Type B pancreatic cell (in vitro differentiated cells): Measurements from ENCODE around the gene HS3ST3A1. TPM values are rescaled to one million over a fixed set of nuclear protein-coding genes. Genes with fewer than 3 reads are reported as not detected.
A peak's percentile ranks its signal among the peaks of the same experiment; 100 is the strongest.

ENCODE experiments used
- DNase-seq: peaks from one replicate; pipeline ENCODE4 v3.0.0; 2021; ENCODE audit warnings: mixed read lengths; ENCODE audit not compliant: unreplicated experiment; ENCODE audit errors: extremely low spot score
- H3K27ac Mint-ChIP-seq: 2 replicates; pipeline ENCODE4 v1.8.0; 2021; ENCODE audit warnings: mild to moderate bottlenecking, mixed read lengths
- H3K27me3 Mint-ChIP-seq: 2 replicates; pipeline ENCODE4 v1.8.0; 2021; ENCODE audit warnings: mixed read lengths
- H3K36me3 Mint-ChIP-seq: 2 replicates; pipeline ENCODE4 v1.8.0; 2021; ENCODE audit warnings: mixed read lengths
- H3K4me1 Mint-ChIP-seq: one replicate; pipeline ENCODE4 v1.8.0; 2021; ENCODE audit warnings: mixed read lengths; ENCODE audit not compliant: unreplicated experiment
- H3K4me3 Mint-ChIP-seq: 2 replicates; pipeline ENCODE4 v1.8.0; 2021; ENCODE audit warnings: mild to moderate bottlenecking, mixed read lengths
- H3K9me3 Mint-ChIP-seq: 2 replicates; pipeline ENCODE4 v1.8.0; 2021; ENCODE audit warnings: mixed read lengths
- CTCF ChIP-seq: fragments of 200-600 bp; sonication (generic); conservative IDR thresholded peaks from 2 replicates; pipeline ENCODE4 v1.5.0; 2021; ENCODE audit warnings: antibody characterized with exemption, mild to moderate bottlenecking
- total RNA-seq: library from RNA; stranded (reverse); gene quantifications from 2 replicates; pipeline ENCODE4 v1.2.1, GENCODE V29; 2021; ENCODE audit warnings: low replicate concordance

HS3ST3A1 gene
- total RNA-seq, 1 donor from 2014 or later: 7.6 TPM

GRCh38 chr17:13540546-13540945 lies 61.2 kb downstream of the HS3ST3A1 start:
- H3K9me3 Mint-ChIP-seq: no peaks in the 10 kb centered on the region
- TF ChIP-seq CTCF: no peak
- DNase-seq: no peak
- peaks cover 4% of the 10 kb centered on the region for H3K36me3 Mint-ChIP-seq
- H3K4me3 Mint-ChIP-seq: peak overlapping the region; percentile 1
- H3K27ac Mint-ChIP-seq: no peak overlapping the region
- no peaks in the 10 kb centered on the region for H3K27me3 Mint-ChIP-seq
- peaks cover 38% of the 10 kb centered on the region for H3K4me1 Mint-ChIP-seq

- Mint-ChIP-seq H3K9me3 (no peaks in the 10 kb centered on the region), H3K36me3 (peaks cover 4% of the 10 kb centered on the region), H3K27me3 (no peaks in the 10 kb centered on the region), H3K4me1 (peaks cover 28% of the 10 kb centered on the region), H3K4me3 (no peak overlapping the region), H3K27ac (no peak overlapping the region)
- TF ChIP-seq CTCF: no peak
- no peak for DNase-seq
These were observed 62.3 kb downstream of the HS3ST3A1 start for GRCh38 chr17:13539421-13539820.

GRCh38 chr17:13538841-13539411 lies 62.8 kb downstream of the HS3ST3A1 start:
- H3K27ac Mint-ChIP-seq: no peak overlapping the region
- H3K36me3 Mint-ChIP-seq: peaks cover 6% of the 10 kb centered on the region
- no peak for TF ChIP-seq CTCF
- DNase-seq: no peak
- H3K9me3 Mint-ChIP-seq: peaks cover 2% of the 10 kb centered on the region
- H3K27me3 Mint-ChIP-seq: peaks cover 2% of the 10 kb centered on the region
- H3K4me1 Mint-ChIP-seq: peaks cover 24% of the 10 kb centered on the region
- H3K4me3 Mint-ChIP-seq: no peak overlapping the region

GRCh38 chr17:13537871-13538643 lies 63.7 kb downstream of the HS3ST3A1 start:
- peaks cover 24% of the 10 kb centered on the region for H3K4me1 Mint-ChIP-seq
- peaks cover 7% of the 10 kb centered on the region for H3K27me3 Mint-ChIP-seq
- no peak for DNase-seq
- H3K36me3 Mint-ChIP-seq: peaks cover 10% of the 10 kb centered on the region
- H3K27ac Mint-ChIP-seq: no peak overlapping the region
- peaks cover 4% of the 10 kb centered on the region for H3K9me3 Mint-ChIP-seq
- no peak overlapping the region for H3K4me3 Mint-ChIP-seq
- no peak for TF ChIP-seq CTCF

GRCh38 chr17:13537167-13537731 lies 64.5 kb downstream of the HS3ST3A1 start:
- Mint-ChIP-seq H3K4me3 (no peak overlapping the region), H3K27me3 (peaks cover 10% of the 10 kb centered on the region), H3K9me3 (peaks cover 4% of the 10 kb centered on the region), H3K27ac (no peak overlapping the region), H3K36me3 (peaks cover 10% of the 10 kb centered on the region), H3K4me1 (peaks cover 24% of the 10 kb centered on the region)
- no peak for TF ChIP-seq CTCF
- no peak for DNase-seq
